NB4 (cell line): Measurements from ENCODE around the gene BPIFB2.
"Not testable (repeated sequence)": the region's sequence is repeated elsewhere in the genome, so short reads cannot be mapped to it uniquely, and the experiment has no call there.

Source experiments
- DNase-seq: peaks from one replicate; pipeline ENCODE4 v3.0.0; 2010; ENCODE audit warnings: low read depth
- H3K4me3 ChIP-seq: one replicate; pipeline ENCODE4 v1.5.1; 2011; ENCODE audit warnings: mild to moderate bottlenecking, low read depth, low read length, moderate library complexity
- CTCF ChIP-seq: IDR thresholded peaks from one replicate; pipeline ENCODE4 v1.5.1; 2012; ENCODE audit warnings: low read depth, low read length
- MYC ChIP-seq: IDR thresholded peaks from 2 replicates; pipeline ENCODE4 v1.6.1; 2011; ENCODE audit warnings: low read depth, low read length
- POLR2A ChIP-seq: IDR thresholded peaks from 2 replicates; pipeline ENCODE4 v1.6.1; 2011; ENCODE audit warnings: mild to moderate bottlenecking; ENCODE audit not compliant: insufficient read length; ENCODE audit errors: extremely low read depth
- TF ChIP-seq, protein P1 (sequence below): IDR thresholded peaks from 2 replicates; pipeline ENCODE4 v1.6.1; 2011; ENCODE audit warnings: low read depth, low read length

Gene BPIFB2

DNA sequence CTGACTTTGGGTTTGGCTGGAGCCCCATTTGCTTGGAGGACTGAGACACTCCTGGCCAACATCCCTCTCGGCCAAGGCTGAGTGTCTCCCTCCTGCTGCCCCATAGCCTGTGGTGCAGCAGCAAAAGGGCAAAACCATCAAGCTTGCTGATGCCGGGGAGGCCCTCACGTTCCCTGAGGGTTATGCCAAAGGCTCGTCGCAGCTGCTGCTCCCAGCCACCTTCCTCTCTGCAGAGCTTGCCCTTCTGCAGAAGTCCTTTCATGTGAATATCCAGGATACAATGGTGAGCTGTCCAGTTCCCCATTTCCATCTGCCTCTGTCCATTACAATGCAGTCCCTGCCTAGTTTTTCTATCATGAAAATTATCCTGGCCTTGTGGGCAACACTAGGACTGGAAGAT is 30.0 kb downstream of the BPIFB2 start:
- TF ChIP-seq MYC (no peak), CTCF (no peak), POLR2A (no peak)
- TF ChIP-seq, protein P1, sequence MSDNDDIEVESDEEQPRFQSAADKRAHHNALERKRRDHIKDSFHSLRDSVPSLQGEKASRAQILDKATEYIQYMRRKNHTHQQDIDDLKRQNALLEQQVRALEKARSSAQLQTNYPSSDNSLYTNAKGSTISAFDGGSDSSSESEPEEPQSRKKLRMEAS = no peak
- H3K4me3 ChIP-seq = no peak overlapping the region
- no peak for DNase-seq

DNA sequence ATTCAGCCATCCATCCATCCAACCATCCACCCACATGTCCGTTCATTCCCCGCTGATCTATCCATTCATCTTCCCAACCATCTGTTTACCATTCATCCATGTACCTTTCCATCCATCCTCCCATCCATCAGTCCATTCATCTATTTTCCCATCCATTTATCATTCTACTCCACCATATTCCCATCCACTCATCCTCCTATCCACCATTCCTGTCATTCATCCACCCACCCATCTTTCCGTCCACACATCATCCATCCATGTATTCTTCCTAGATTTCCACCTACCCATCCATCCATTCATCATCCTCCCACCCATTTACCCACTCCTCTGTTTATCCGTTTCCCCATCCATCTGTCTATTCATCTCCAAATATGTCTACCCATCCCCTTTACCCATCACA is 30.7 kb downstream of the BPIFB2 start:
- TF ChIP-seq MYC (no peak), CTCF (no peak)
- no peak overlapping the region for H3K4me3 ChIP-seq
- DNase-seq = no peak

GRCh38 chr20:33042430-33042829 is 34.9 kb downstream of the BPIFB2 start:
- H3K4me3 ChIP-seq = no peak overlapping the region
- TF ChIP-seq MYC (no peak), CTCF (no peak), POLR2A (no peak)
- TF ChIP-seq, protein P1 = no peak
- no peak for DNase-seq

DNA sequence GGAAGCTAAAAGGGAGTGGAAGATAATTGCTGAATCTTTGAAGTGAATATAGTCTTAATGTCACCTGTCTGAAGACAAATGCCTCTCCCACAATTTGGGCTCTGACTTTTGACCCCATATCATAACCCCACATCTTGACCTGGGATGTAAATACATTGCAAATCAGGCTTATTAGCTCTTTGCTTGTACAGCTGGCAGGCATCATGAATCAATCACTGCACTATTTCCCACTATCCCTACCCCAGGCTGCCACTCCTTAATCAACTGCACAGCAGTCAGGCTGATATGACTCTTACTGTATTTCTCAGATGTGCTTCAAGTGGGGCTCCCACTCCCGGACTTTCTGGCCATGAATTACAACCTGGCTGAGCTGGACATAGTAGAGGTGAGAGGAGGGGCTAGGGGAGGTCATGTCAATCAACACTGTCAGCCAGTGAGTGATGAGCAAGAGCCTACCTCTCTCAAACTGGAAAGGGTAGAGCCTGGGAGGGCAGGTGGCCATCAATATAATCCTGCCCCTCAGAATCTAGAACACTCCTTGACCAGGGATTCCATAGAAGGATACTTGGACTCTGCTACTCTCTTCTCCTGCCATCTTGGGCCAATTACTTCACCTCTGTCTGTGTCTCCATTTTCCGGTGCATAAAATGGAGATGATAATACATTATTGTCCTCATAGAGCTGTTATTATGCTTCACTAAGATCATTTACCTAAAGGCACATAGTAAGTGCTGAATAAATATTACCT is 35.7 kb downstream of the BPIFB2 start:
- DNase-seq = no peak
- TF ChIP-seq MYC (no peak), POLR2A (no peak), CTCF (no peak)
- TF ChIP-seq, protein P1 = no peak
- H3K4me3 ChIP-seq = no peak overlapping the region

- TF ChIP-seq, protein P1 = no peak
- TF ChIP-seq CTCF = no peak
- no peak overlapping the region for H3K4me3 ChIP-seq
- no peak for DNase-seq
Measured at GRCh38 chr20:33043731-33044181, 36.3 kb downstream of the BPIFB2 start.

DNA sequence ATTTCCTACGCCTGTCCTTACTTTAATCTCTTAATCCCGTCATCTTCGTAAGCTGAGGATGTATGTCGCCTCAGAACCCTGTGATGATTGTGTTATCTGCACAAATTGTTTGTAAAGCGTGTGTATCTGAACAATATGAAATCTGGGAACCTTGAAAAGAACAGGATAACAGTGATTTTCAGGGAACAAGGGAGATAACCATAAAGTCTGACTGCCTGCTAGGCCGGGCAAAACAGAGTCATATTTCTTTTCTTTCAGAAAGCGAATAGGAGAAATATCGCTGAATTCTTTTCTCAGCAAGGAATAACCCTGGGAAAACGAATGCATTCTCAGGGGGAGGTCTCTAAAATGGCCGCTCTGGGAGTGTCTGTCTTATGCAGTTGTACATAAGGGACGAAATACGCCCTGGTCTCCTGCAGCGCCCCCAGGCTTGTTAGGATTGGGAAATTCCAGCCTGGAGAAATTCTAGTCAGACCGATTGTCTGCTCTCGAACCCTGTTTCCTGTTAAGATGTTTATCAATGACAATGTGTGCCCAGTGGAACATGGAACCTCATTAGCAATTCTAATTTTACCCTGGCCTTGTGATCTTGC is 37.7 kb downstream of the BPIFB2 start:
- H3K4me3 ChIP-seq = not testable (repeated sequence)

More for the DNA sequence above, 37.7 kb downstream of the BPIFB2 start:
- not testable (repeated sequence) for DNase-seq
